ENCODE results near the gene RASGRF1.

Gene RASGRF1

GRCh38 chr15:79093352-79093935, 2.9 kb upstream of the RASGRF1 start:
- no peak for DNase-seq

GRCh38 chr15:79092382-79092781, 1.8 kb upstream of the RASGRF1 start:
- no peak for DNase-seq

- no peak for DNase-seq
Measured at GRCh38 chr15:79091204-79091867, 756 bp upstream of the RASGRF1 start.

GRCh38 chr15:79089890-79090486, 592 bp downstream of the RASGRF1 start:
- DNase-seq: no peak

- no peak for DNase-seq
Measured at GRCh38 chr15:79089331-79089889, 1.2 kb downstream of the RASGRF1 start.

GRCh38 chr15:79088426-79089205, 2.0 kb downstream of the RASGRF1 start:
- DNase-seq: no peak

- no peak for DNase-seq
Measured at GRCh38 chr15:79086814-79087213, 3.8 kb downstream of the RASGRF1 start.

GRCh38 chr15:79084308-79084968, 6.1 kb downstream of the RASGRF1 start:
- DNase-seq: no peak

GRCh38 chr15:79083154-79083553, 7.4 kb downstream of the RASGRF1 start:
- no peak for DNase-seq

- no peak for DNase-seq
Measured at GRCh38 chr15:79082363-79083070, 8.1 kb downstream of the RASGRF1 start.

- DNase-seq: no peak
Measured at GRCh38 chr15:79078763-79079410, 11.7 kb downstream of the RASGRF1 start.

GRCh38 chr15:79078003-79078402, 12.6 kb downstream of the RASGRF1 start:
- DNase-seq: no peak

- DNase-seq: no peak
Measured at GRCh38 chr15:79076661-79077060, 13.9 kb downstream of the RASGRF1 start.

- DNase-seq: no peak
Measured at GRCh38 chr15:79075256-79075655, 15.3 kb downstream of the RASGRF1 start.

- DNase-seq: no peak
Measured at GRCh38 chr15:79073336-79073735, 17.2 kb downstream of the RASGRF1 start.

- no peak for DNase-seq
Measured at GRCh38 chr15:79071901-79072300, 18.7 kb downstream of the RASGRF1 start.

GRCh38 chr15:79068790-79069189, 21.8 kb downstream of the RASGRF1 start:
- DNase-seq: no peak

GRCh38 chr15:79067969-79068368, 22.6 kb downstream of the RASGRF1 start:
- no peak for DNase-seq

GRCh38 chr15:79067072-79067833, 23.3 kb downstream of the RASGRF1 start:
- no peak for DNase-seq

GRCh38 chr15:79066391-79067071, 24.0 kb downstream of the RASGRF1 start:
- no peak for DNase-seq

All from NCI-H446 (cell line).